Activated naive CD4-positive, alpha-beta T cell treated with anti-CD3 and anti-CD28 coated beads, Interleukin-2, amount 50 U/mL, for 72 hours (primary cell): ENCODE data around the gene SHISA2. TPM values are rescaled to one million over a fixed set of nuclear protein-coding genes. Genes with fewer than 3 reads are reported as not detected.

Source experiments
- ATAC-seq, 2 donors: fragments of 150-1000 bp; cut with Tn5 transposase; 2 replicates each; pipeline ENCODE4 v1.10.0; 2021; ENCODE audit warnings: mild to moderate bottlenecking in 2 of 2, moderate library complexity in 2 of 2
- DNase-seq, 2 donors: peaks; one replicate each; pipeline ENCODE4 v3.0.0; 2021 to 2022; ENCODE audit warnings: low spot score in 2 of 2
- H3K27ac Mint-ChIP-seq, 2 donors: one replicate each; pipeline ENCODE4 v1.8.0; 2022; ENCODE audit warnings: mild to moderate bottlenecking in 2 of 2, mixed read lengths in 2 of 2
- H3K36me3 Mint-ChIP-seq, 2 donors: one replicate each; pipeline ENCODE4 v1.8.0; 2022; ENCODE audit warnings: mixed read lengths in 2 of 2
- H3K9me3 Mint-ChIP-seq, 2 donors: one replicate each; pipeline ENCODE4 v1.8.0; 2022; ENCODE audit warnings: mixed read lengths in 2 of 2
- total RNA-seq, 2 donors: library from RNA; stranded (reverse); gene quantifications; one replicate each; pipeline ENCODE4 v1.2.3, GENCODE V29; 2022

SHISA2 gene
- total RNA-seq, 2 donors from 2014 or later = 0.16 to 0.58 TPM

- Mint-ChIP-seq H3K36me3 (peaks cover 7 to 12% of the 10 kb centered on the region in 2 donors), H3K9me3 (peaks cover 8 to 10% of the 10 kb centered on the region in 2 donors), H3K27ac (no peak overlapping the region)
- ATAC-seq (no peak), DNase-seq (no peak)
Measured at GRCh38 chr13:26025771-26026170, 26.0 kb downstream of the SHISA2 start.

- Mint-ChIP-seq H3K9me3 (peaks cover 6 to 12% of the 10 kb centered on the region in 2 donors), H3K27ac (no peak overlapping the region), H3K36me3 (peaks cover 13 to 15% of the 10 kb centered on the region in 2 donors)
- no peak for ATAC-seq
- no peak for DNase-seq
Measured at GRCh38 chr13:26025196-26025595, 26.6 kb downstream of the SHISA2 start.

GRCh38 chr13:26024558-26024957, 27.3 kb downstream of the SHISA2 start:
- Mint-ChIP-seq H3K27ac (no peak overlapping the region), H3K36me3 (peaks cover 19 to 21% of the 10 kb centered on the region in 2 donors), H3K9me3 (peaks cover 6 to 12% of the 10 kb centered on the region in 2 donors)
- DNase-seq (no peak), ATAC-seq (no peak)

- H3K27ac Mint-ChIP-seq = no peak overlapping the region
- peaks cover 21 to 30% of the 10 kb centered on the region in 2 donors for H3K36me3 Mint-ChIP-seq
- DNase-seq (no peak), ATAC-seq (no peak)
- peaks cover 6 to 12% of the 10 kb centered on the region in 2 donors for H3K9me3 Mint-ChIP-seq
Measured at GRCh38 chr13:26022538-26023292, 29.1 kb downstream of the SHISA2 start.

- H3K36me3 Mint-ChIP-seq = peaks cover 21 to 30% of the 10 kb centered on the region in 2 donors
- no peak overlapping the region for H3K27ac Mint-ChIP-seq
- peaks cover 6 to 12% of the 10 kb centered on the region in 2 donors for H3K9me3 Mint-ChIP-seq
- DNase-seq (no peak), ATAC-seq (no peak)
Measured at GRCh38 chr13:26021956-26022355, 29.9 kb downstream of the SHISA2 start.

- no peak for DNase-seq
- peaks cover 21 to 30% of the 10 kb centered on the region in 2 donors for H3K36me3 Mint-ChIP-seq
- ATAC-seq = no peak
- H3K27ac Mint-ChIP-seq = no peak overlapping the region
- peaks cover 6 to 12% of the 10 kb centered on the region in 2 donors for H3K9me3 Mint-ChIP-seq
Measured at GRCh38 chr13:26021516-26021915, 30.3 kb downstream of the SHISA2 start.

GRCh38 chr13:26020891-26021290, 30.9 kb downstream of the SHISA2 start:
- H3K27ac Mint-ChIP-seq = no peak overlapping the region
- ATAC-seq = no peak
- H3K36me3 Mint-ChIP-seq = peaks cover 21 to 30% of the 10 kb centered on the region in 2 donors
- peaks cover 6 to 12% of the 10 kb centered on the region in 2 donors for H3K9me3 Mint-ChIP-seq
- DNase-seq = no peak

- no peak overlapping the region for H3K27ac Mint-ChIP-seq
Measured at GRCh38 chr13:26019881-26020870, 31.6 kb downstream of the SHISA2 start.

GRCh38 chr13:26019251-26019650, 32.6 kb downstream of the SHISA2 start:
- Mint-ChIP-seq H3K9me3 (peaks cover 6 to 12% of the 10 kb centered on the region in 2 donors), H3K36me3 (peaks cover 24 to 30% of the 10 kb centered on the region in 2 donors), H3K27ac (no peak overlapping the region)
- ATAC-seq = no peak
- no peak for DNase-seq

More at GRCh38 chr13:26019881-26020870, 31.6 kb downstream of the SHISA2 start:
- Mint-ChIP-seq H3K9me3 (peaks cover 6 to 12% of the 10 kb centered on the region in 2 donors), H3K36me3 (peaks cover 21 to 30% of the 10 kb centered on the region in 2 donors)
- DNase-seq (no peak), ATAC-seq (no peak)

GRCh38 chr13:26017932-26018665, 33.7 kb downstream of the SHISA2 start:
- peaks cover 6 to 12% of the 10 kb centered on the region in 2 donors for H3K9me3 Mint-ChIP-seq
- peaks cover 30 to 35% of the 10 kb centered on the region in 2 donors for H3K36me3 Mint-ChIP-seq
- peak overlapping the region; percentile 73 to 78 for H3K27ac Mint-ChIP-seq
- ATAC-seq (no peak), DNase-seq (no peak)

- Mint-ChIP-seq H3K27ac (peak overlapping the region in 1 of 2 donors; percentile 73), H3K36me3 (peaks cover 30 to 38% of the 10 kb centered on the region in 2 donors), H3K9me3 (peaks cover 6 to 12% of the 10 kb centered on the region in 2 donors)
- ATAC-seq = no peak
- DNase-seq = no peak
Measured at GRCh38 chr13:26017196-26017921, 34.5 kb downstream of the SHISA2 start.

- ATAC-seq (no peak), DNase-seq (no peak)
- Mint-ChIP-seq H3K36me3 (peaks cover 26 to 35% of the 10 kb centered on the region in 2 donors), H3K27ac (no peak overlapping the region), H3K9me3 (peaks cover 5 to 8% of the 10 kb centered on the region in 2 donors)
Measured at GRCh38 chr13:26016189-26016588, 35.6 kb downstream of the SHISA2 start.

GRCh38 chr13:26015271-26016125, 36.3 kb downstream of the SHISA2 start:
- H3K36me3 Mint-ChIP-seq = peaks cover 19 to 28% of the 10 kb centered on the region in 2 donors
- ATAC-seq (no peak), DNase-seq (no peak)
- no peak overlapping the region for H3K27ac Mint-ChIP-seq
- peaks cover 0 to 1% of the 10 kb centered on the region in 2 donors for H3K9me3 Mint-ChIP-seq

GRCh38 chr13:26012995-26013394, 38.8 kb downstream of the SHISA2 start:
- ATAC-seq = no peak
- Mint-ChIP-seq H3K9me3 (no peaks in the 10 kb centered on the region), H3K27ac (peak overlapping the region; percentile 65 to 80), H3K36me3 (peaks cover 1 to 18% of the 10 kb centered on the region in 2 donors)
- no peak for DNase-seq
